Astrocyte (in vitro differentiated cells and primary cell): ENCODE measurements around the gene FAN1. TPM values are rescaled to one million over a fixed set of nuclear protein-coding genes. Genes with fewer than 3 reads are reported as not detected.

Source experiments
- DNase-seq: peaks from one replicate; pipeline ENCODE4 v3.0.0-alpha.2; 2010; ENCODE audit warnings: low read depth
- FAIRE-seq: peaks from 2 replicates; lab custom pipeline; 2011; peaks lifted over from hg19 to GRCh38; lab: Jason Lieb, UNC
- H2AFZ ChIP-seq: 2 replicates; pipeline ENCODE4 v1.6.0; 2012; ENCODE audit warnings: low read depth, low read length, inconsistent platforms
- H3K27ac ChIP-seq: 2 replicates; pipeline ENCODE4 v1.5.1; 2011; ENCODE audit warnings: low read depth, low read length, inconsistent platforms
- H3K27me3 ChIP-seq: 2 replicates; pipeline ENCODE4 v1.6.0; 2011; ENCODE audit warnings: low read length, inconsistent platforms; ENCODE audit not compliant: insufficient read depth
- H3K36me3 ChIP-seq: 2 replicates; pipeline ENCODE4 v1.5.1; 2011; ENCODE audit warnings: low read length, inconsistent platforms; ENCODE audit not compliant: insufficient read depth
- H3K4me1 ChIP-seq: 2 replicates; pipeline ENCODE4 v1.5.1; 2011; ENCODE audit warnings: low read length, inconsistent platforms; ENCODE audit not compliant: insufficient read depth
- H3K4me2 ChIP-seq: 2 replicates; pipeline ENCODE4 v1.6.0; 2012; ENCODE audit warnings: low read length, inconsistent platforms
- H3K4me3 ChIP-seq: 2 replicates; pipeline ENCODE4 v1.5.1; 2011; ENCODE audit warnings: low read depth, mild to moderate bottlenecking, low read length, inconsistent platforms; ENCODE audit not compliant: insufficient read depth
- H3K79me2 ChIP-seq: 2 replicates; pipeline ENCODE4 v1.6.0; 2012; ENCODE audit warnings: mild to moderate bottlenecking, low read length, inconsistent platforms; ENCODE audit not compliant: insufficient read depth
- H3K9ac ChIP-seq: 2 replicates; pipeline ENCODE4 v1.6.0; 2012; ENCODE audit warnings: mild to moderate bottlenecking, low read length, inconsistent platforms
- H3K9me3 ChIP-seq: 2 replicates; pipeline ENCODE4 v1.5.1; 2012; ENCODE audit warnings: low read depth, mild to moderate bottlenecking, low read length, inconsistent platforms; ENCODE audit not compliant: insufficient read depth
- H4K20me1 ChIP-seq: 2 replicates; pipeline ENCODE4 v1.6.0; 2012; ENCODE audit warnings: low read length, inconsistent platforms; ENCODE audit not compliant: insufficient read depth
- H3K27ac Mint-ChIP-seq: one replicate; pipeline ENCODE4 v1.8.0; 2021; ENCODE audit warnings: mild to moderate bottlenecking, mixed read lengths; ENCODE audit not compliant: unreplicated experiment
- H3K27me3 Mint-ChIP-seq: one replicate; pipeline ENCODE4 v1.8.0; 2021; ENCODE audit warnings: low read depth, mixed read lengths; ENCODE audit not compliant: unreplicated experiment
- H3K36me3 Mint-ChIP-seq: one replicate; pipeline ENCODE4 v1.8.0; 2021; ENCODE audit warnings: low read depth, mixed read lengths; ENCODE audit not compliant: unreplicated experiment
- H3K4me1 Mint-ChIP-seq: one replicate; pipeline ENCODE4 v1.8.0; 2021; ENCODE audit warnings: low read depth, mixed read lengths; ENCODE audit not compliant: unreplicated experiment
- H3K4me3 Mint-ChIP-seq: one replicate; pipeline ENCODE4 v1.8.0; 2021; ENCODE audit warnings: mild to moderate bottlenecking, moderate library complexity, mixed read lengths; ENCODE audit not compliant: unreplicated experiment
- H3K9me3 Mint-ChIP-seq: one replicate; pipeline ENCODE4 v1.8.0; 2021; ENCODE audit warnings: mild to moderate bottlenecking, mixed read lengths; ENCODE audit not compliant: unreplicated experiment
- CTCF ChIP-seq: IDR thresholded peaks from 2 replicates; pipeline ENCODE4 v1.5.1; 2011; ENCODE audit warnings: low read depth, mild to moderate bottlenecking, inconsistent platforms, low read length, moderate library complexity; ENCODE audit not compliant: insufficient read depth
- EZH2 ChIP-seq: IDR thresholded peaks from 2 replicates; pipeline ENCODE4 v1.6.1; 2012; ENCODE audit warnings: mild to moderate bottlenecking, low read length, inconsistent platforms; ENCODE audit not compliant: insufficient read depth
- total RNA-seq: library from RNA; stranded (reverse); gene quantifications from 2 replicates; pipeline ENCODE4 v1.2.1, GENCODE V29; 2021

FAN1 gene
- total RNA-seq, 1 donor from 2014 or later = 13.6 TPM

GRCh38 chr15:30962659-30963058 lies 58.9 kb downstream of the FAN1 start:
- Histone ChIP-seq H3K4me2 (no peak overlapping the region), H3K79me2 (no peaks in the 10 kb centered on the region), H3K4me3 (no peak overlapping the region), H3K27ac (no peak overlapping the region), H3K9me3 (no peaks in the 10 kb centered on the region), H2AFZ (no peak overlapping the region), H3K27me3 (no peaks in the 10 kb centered on the region), H3K36me3 (peaks cover 24% of the 10 kb centered on the region), H4K20me1 (no peaks in the 10 kb centered on the region), H3K9ac (no peak overlapping the region), H3K4me1 (no peaks in the 10 kb centered on the region)
- Mint-ChIP-seq H3K27me3 (no peaks in the 10 kb centered on the region), H3K9me3 (no peaks in the 10 kb centered on the region), H3K36me3 (peaks cover 5% of the 10 kb centered on the region), H3K4me1 (no peaks in the 10 kb centered on the region), H3K4me3 (no peak overlapping the region), H3K27ac (no peak overlapping the region)
- DNase-seq = no peak
- TF ChIP-seq EZH2 = no peak
- TF ChIP-seq CTCF = no peak
- no peak for FAIRE-seq

- FAIRE-seq = no peak
- Histone ChIP-seq H2AFZ (no peak overlapping the region), H3K9me3 (no peaks in the 10 kb centered on the region), H4K20me1 (no peaks in the 10 kb centered on the region), H3K27me3 (no peaks in the 10 kb centered on the region), H3K4me2 (no peak overlapping the region), H3K4me3 (no peak overlapping the region), H3K27ac (no peak overlapping the region), H3K36me3 (peaks cover 15% of the 10 kb centered on the region), H3K4me1 (no peaks in the 10 kb centered on the region), H3K9ac (no peak overlapping the region), H3K79me2 (no peaks in the 10 kb centered on the region)
- Mint-ChIP-seq H3K27ac (no peak overlapping the region), H3K4me1 (no peaks in the 10 kb centered on the region), H3K4me3 (no peak overlapping the region), H3K27me3 (no peaks in the 10 kb centered on the region), H3K9me3 (no peaks in the 10 kb centered on the region), H3K36me3 (no peaks in the 10 kb centered on the region)
- DNase-seq = no peak
- no peak for TF ChIP-seq EZH2
Observed at GRCh38 chr15:30963681-30964080, 60.0 kb downstream of the FAN1 start.

GRCh38 chr15:30969724-30970123 lies 66.0 kb downstream of the FAN1 start:
- no peak overlapping the region for H3K4me3 Mint-ChIP-seq
- peaks cover 10% of the 10 kb centered on the region for H3K36me3 Mint-ChIP-seq
- Histone ChIP-seq H3K9me3 (no peaks in the 10 kb centered on the region), H3K27ac (no peak overlapping the region), H3K4me2 (no peak overlapping the region), H3K79me2 (peaks cover 3% of the 10 kb centered on the region), H3K9ac (no peak overlapping the region), H2AFZ (no peak overlapping the region), H3K27me3 (no peaks in the 10 kb centered on the region), H3K4me1 (no peaks in the 10 kb centered on the region), H3K36me3 (peaks cover 15% of the 10 kb centered on the region), H4K20me1 (peaks cover 8% of the 10 kb centered on the region), H3K4me3 (no peak overlapping the region)
- no peaks in the 10 kb centered on the region for H3K4me1 Mint-ChIP-seq
- no peaks in the 10 kb centered on the region for H3K9me3 Mint-ChIP-seq
- H3K27ac Mint-ChIP-seq = no peak overlapping the region
- TF ChIP-seq CTCF (no peak), EZH2 (no peak)
- FAIRE-seq (no peak), DNase-seq (no peak)
- H3K27me3 Mint-ChIP-seq = no peaks in the 10 kb centered on the region
